H1 (cell line): ENCODE data around the gene ZNF44. TPM values are rescaled to one million over a fixed set of nuclear protein-coding genes. Genes with fewer than 3 reads are reported as not detected.

Experiments
- CTCF ChIA-PET: fragments of 300-600 bp; sonication (Branson Sonifier 250); formaldehyde crosslinking; loops from one replicate; lab custom pipeline; 2021; ENCODE audit not compliant: partially characterized antibody; lab: Charles Lee
- POLR2A ChIA-PET: fragments of 300-600 bp; sonication (Branson Sonifier 250); formaldehyde crosslinking; loops from one replicate; lab custom pipeline; 2021; ENCODE audit warnings: inconsistent platforms; ENCODE audit not compliant: partially characterized antibody; lab: Charles Lee
- DNase-seq, 2 experiments: peaks; one replicate each; pipeline versions ENCODE4 v3.0.0 to v3.0.0-alpha.2; 2010 to 2022; ENCODE audit warnings: low spot score in 2 of 2, low read depth in 1 of 2, mixed read lengths in 1 of 2
- FAIRE-seq: peaks from 2 replicates; lab custom pipeline; 2011; peaks lifted over from hg19 to GRCh38; lab: Jason Lieb, UNC
- H2AFZ ChIP-seq: 2 replicates; pipeline ENCODE4 v1.8.1; 2012; ENCODE audit warnings: low read length, inconsistent platforms
- H2AK5ac ChIP-seq: 2 replicates; pipeline ENCODE4 v1.6.1; 2013; ENCODE audit warnings: low read depth, low read length
- H2BK120ac ChIP-seq: replicated peaks from 2 replicates; pipeline ENCODE3; 2013; ENCODE audit warnings: low read depth, low read length, inconsistent platforms
- H2BK12ac ChIP-seq: 2 replicates; pipeline ENCODE4 v1.6.1; 2013; ENCODE audit warnings: low read depth, low read length
- H2BK15ac ChIP-seq: 2 replicates; pipeline ENCODE4 v1.6.1; 2013; ENCODE audit warnings: low read length
- H2BK20ac ChIP-seq: 2 replicates; pipeline ENCODE4 v1.6.1; 2013; ENCODE audit warnings: low read length
- H2BK5ac ChIP-seq: 2 replicates; pipeline ENCODE4 v1.6.1; 2013; ENCODE audit warnings: low read depth, low read length
- H3K14ac ChIP-seq: 2 replicates; pipeline ENCODE4 v1.6.1; 2013; ENCODE audit warnings: inconsistent platforms; ENCODE audit not compliant: insufficient read length
- H3K18ac ChIP-seq: 2 replicates; pipeline ENCODE4 v1.6.1; 2013; ENCODE audit warnings: low read length; ENCODE audit errors: extremely low read depth
- H3K23ac ChIP-seq: 2 replicates; pipeline ENCODE4 v1.6.1; 2013; ENCODE audit warnings: inconsistent platforms; ENCODE audit not compliant: insufficient read length
- H3K23me2 ChIP-seq: 2 replicates; pipeline ENCODE4 v1.6.1; 2013; ENCODE audit warnings: low read depth, low read length
- H3K27ac ChIP-seq: 2 replicates; pipeline ENCODE4 v1.6.1; 2011; ENCODE audit warnings: low read depth, low read length, inconsistent platforms
- H3K27me3 ChIP-seq, 4 experiments: replicated peaks in 1 of 4; 1 replicate in 1 of 4; 2 replicates in 3 of 4; pipeline versions ENCODE4 v1.6.1 to v1.8.1; 2011 to 2013; ENCODE audit warnings: low read length in 3 of 4, mild to moderate bottlenecking in 3 of 4, inconsistent platforms in 2 of 4, mixed read lengths in 2 of 4, moderate library complexity in 1 of 4; ENCODE audit not compliant: control insufficient read depth in 3 of 4, insufficient read depth in 3 of 4; ENCODE audit errors: extremely low read depth in 1 of 4
- H3K36me3 ChIP-seq, 4 experiments: 2 replicates each; pipeline versions ENCODE4 v1.6.1 to v1.8.1; 2011 to 2013; ENCODE audit warnings: mild to moderate bottlenecking in 4 of 4, low read length in 3 of 4, moderate library complexity in 2 of 4, control low read depth in 1 of 4, inconsistent platforms in 1 of 4; ENCODE audit not compliant: insufficient read depth in 4 of 4, control insufficient read depth in 2 of 4
- H3K4ac ChIP-seq: replicated peaks from 2 replicates; pipeline ENCODE3; 2013; ENCODE audit warnings: low read length, low read depth, mixed read lengths, inconsistent platforms; ENCODE audit not compliant: insufficient read length
- H3K4me1 ChIP-seq, 4 experiments: replicated peaks in 1 of 4; 1 replicate in 1 of 4; 2 replicates in 3 of 4; pipeline versions ENCODE4 v1.6.1 to v1.8.1; 2011 to 2013; ENCODE audit warnings: low read length in 3 of 4, inconsistent platforms in 2 of 4, mixed read lengths in 1 of 4; ENCODE audit not compliant: insufficient read depth in 4 of 4, control insufficient read depth in 3 of 4
- H3K4me2 ChIP-seq, 2 experiments: 2 replicates each; pipeline versions ENCODE4 v1.6.1 to v1.8.1; 2011 to 2013; ENCODE audit warnings: low read depth in 2 of 2, low read length in 2 of 2, control low read depth in 1 of 2, inconsistent platforms in 1 of 2, mild to moderate bottlenecking in 1 of 2; ENCODE audit not compliant: insufficient read depth in 1 of 2
- H3K4me3 ChIP-seq, 4 experiments: fragments of 200-600, 300-600 bp in 1 of 4; sonication (generic), shearing (Covaris generic), sonication (Bioruptor Twin) in 1 of 4; 2 replicates each; pipeline versions ENCODE4 v1.5.1 to v1.8.1; 2011 to 2016; ENCODE audit warnings: low read length in 4 of 4, low read depth in 3 of 4, control low read depth in 2 of 4, inconsistent platforms in 2 of 4, mild to moderate bottlenecking in 2 of 4, mixed read lengths in 1 of 4, moderate library complexity in 1 of 4; ENCODE audit not compliant: insufficient read depth in 2 of 4; ENCODE audit errors: extremely low read depth in 1 of 4
- H3K56ac ChIP-seq: replicated peaks from 2 replicates; pipeline ENCODE3; 2013; ENCODE audit warnings: low read depth, mild to moderate bottlenecking, mixed read lengths, low read length, inconsistent platforms; ENCODE audit not compliant: insufficient read length
- H3K79me1 ChIP-seq: 2 replicates; pipeline ENCODE4 v1.6.1; 2013; ENCODE audit warnings: low read depth, low read length, control low read depth
- H3K79me2 ChIP-seq, 2 experiments: 2 replicates each; pipeline versions ENCODE4 v1.6.1 to v1.8.1; 2012 to 2013; ENCODE audit warnings: low read length in 2 of 2, mild to moderate bottlenecking in 2 of 2, inconsistent platforms in 1 of 2; ENCODE audit not compliant: insufficient read depth in 2 of 2, control insufficient read depth in 1 of 2
- H3K9ac ChIP-seq, 4 experiments: replicated peaks in 1 of 4; 1 replicate in 1 of 4; 2 replicates in 3 of 4; pipeline versions ENCODE4 v1.6.1 to v1.8.1; 2011 to 2013; ENCODE audit warnings: low read depth in 3 of 4, low read length in 3 of 4, control low read depth in 2 of 4, mild to moderate bottlenecking in 2 of 4, moderate library complexity in 2 of 4, inconsistent platforms in 1 of 4; ENCODE audit errors: extremely low read depth in 1 of 4
- H3K9me3 ChIP-seq, 2 experiments: 2 replicates each; pipeline versions ENCODE4 v1.6.1 to v1.8.1; 2012 to 2013; ENCODE audit warnings: mild to moderate bottlenecking in 2 of 2, moderate library complexity in 2 of 2, control low read depth in 1 of 2, inconsistent platforms in 1 of 2, low read depth in 1 of 2, low read length in 1 of 2, mixed read lengths in 1 of 2; ENCODE audit not compliant: insufficient read depth in 2 of 2
- H4K20me1 ChIP-seq, 2 experiments: replicated peaks in 1 of 2; 2 replicates each; pipeline versions ENCODE3 to v1.8.1; 2011 to 2013; ENCODE audit warnings: inconsistent platforms in 2 of 2, low read length in 2 of 2, mild to moderate bottlenecking in 1 of 2; ENCODE audit not compliant: insufficient read depth in 2 of 2, control insufficient read depth in 1 of 2
- H4K5ac ChIP-seq: 2 replicates; pipeline ENCODE4 v1.6.1; 2013; ENCODE audit warnings: low read length, low read depth, mixed read lengths, inconsistent platforms; ENCODE audit not compliant: insufficient read length
- H4K8ac ChIP-seq: 2 replicates; pipeline ENCODE4 v1.8.0; 2013; ENCODE audit warnings: mild to moderate bottlenecking, moderate library complexity, low read length, inconsistent platforms; ENCODE audit not compliant: insufficient read depth; ENCODE audit errors: extremely low read depth
- H4K91ac ChIP-seq: replicated peaks from 2 replicates; pipeline ENCODE3; 2013; ENCODE audit warnings: low read length, mixed read lengths, inconsistent platforms; ENCODE audit not compliant: insufficient read length
- POLR2AphosphoS5 ChIP-seq: IDR thresholded peaks from 2 replicates; pipeline ENCODE4 v1.6.1; 2011; ENCODE audit warnings: low read depth, low read length
- SP4 ChIP-seq: IDR thresholded peaks from 2 replicates; pipeline ENCODE4 v1.6.1; 2012; ENCODE audit warnings: low read length, inconsistent platforms
- WGBS, 2 experiments: shearing (Covaris generic) in 1 of 2; methylation state at CpG; one replicate each; pipeline versions ENCODE4 v1.1.6 to v1.1.7; 2013 to 2015; ENCODE audit warnings: low lambda C conversion rate in 2 of 2, mixed read lengths in 2 of 2, inconsistent platforms in 1 of 2, low coverage in 1 of 2, missing lambda C conversion rate in 1 of 2; ENCODE audit not compliant: insufficient replicate concordance in 2 of 2, insufficient coverage in 1 of 2, insufficient read length in 1 of 2; ENCODE audit errors: extremely low coverage in 1 of 2, missing lambda C conversion rate in 1 of 2; 5-methylcytosine and 5-hydroxymethylcytosine counted together
- polyA plus RNA-seq, 7 experiments: library from polyadenylated mRNA; depleted of rRNA in 3 of 7; stranded (reverse) in 5 of 7; unstranded in 2 of 7; fragments of >200 nt in 5 of 7; fragments of 200-250 nt in 2 of 7; gene quantifications; 1 replicate in 5 of 7; 2 replicates in 1 of 7; 4 replicates in 1 of 7; pipeline versions ENCODE4 v1.2.1 to v1.2.3, GENCODE V29; 2011 to 2013; ENCODE audit warnings: missing spikeins in 2 of 7, mixed read lengths in 2 of 7
- total RNA-seq: library from RNA; stranded (reverse); fragmentation: NEBNext Ultra II Directional; extraction: Animal tissue kit (Norgen Biotek cat#: 25700); gene quantifications from 2 replicates; pipeline ENCODE4 v1.2.1, GENCODE V29; 2021

The ZNF44 gene
- total and polyA plus RNA-seq, 2 of the 8 experiments (the other 6 are each of a cell fraction or from before 2014, with no cell fraction given) = 1.3 to 2.8 TPM

DNA sequence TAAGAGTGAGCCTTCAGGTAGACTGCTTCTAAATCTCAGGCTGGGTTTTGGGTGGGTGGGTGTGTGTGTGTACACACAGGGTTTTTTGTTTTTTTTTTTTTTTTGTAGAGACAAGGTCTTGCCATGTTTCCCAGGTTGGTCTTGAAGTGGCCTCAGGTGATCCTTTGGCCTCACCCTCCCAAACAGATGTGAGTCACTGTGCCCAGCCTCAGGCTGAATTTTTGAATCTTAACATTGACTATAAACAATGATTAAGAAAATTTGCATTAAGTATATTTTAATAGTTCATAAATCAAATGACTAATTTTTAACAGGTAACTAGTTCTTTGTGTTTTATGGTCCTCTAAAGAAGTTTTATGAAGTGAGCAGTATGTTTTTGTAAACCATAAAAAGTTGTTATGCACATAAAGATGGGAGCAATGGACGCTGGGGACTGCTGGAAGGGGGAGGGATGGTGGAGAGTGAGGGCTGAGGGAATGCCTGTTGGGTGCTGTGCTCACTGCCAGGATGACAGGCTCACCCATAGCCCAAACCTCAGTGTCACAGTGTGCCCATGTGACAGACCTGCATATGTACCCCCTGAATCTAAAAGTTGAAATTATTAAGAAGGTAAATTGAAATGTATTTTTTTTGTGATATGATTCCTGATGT lies 71.6 kb downstream of the ZNF44 start:
- Histone ChIP-seq H3K23ac (no peak overlapping the region), H2BK12ac (no peak overlapping the region), H4K20me1 (no peaks in the 10 kb centered on the region), H2BK5ac (no peak overlapping the region), H2AFZ (no peak overlapping the region), H3K27ac (no peak overlapping the region), H3K4me2 (no peak overlapping the region), H2AK5ac (no peak overlapping the region), H3K23me2 (no peaks in the 10 kb centered on the region), H3K79me2 (no peaks in the 10 kb centered on the region), H3K4me3 (no peak overlapping the region), H3K4me1 (no peaks in the 10 kb centered on the region), H2BK20ac (no peak overlapping the region), H3K14ac (no peak overlapping the region), H3K9ac (no peak overlapping the region), H3K9me3 (peaks cover 49 to 53% of the 10 kb centered on the region in 2 experiments), H4K91ac (no peak overlapping the region), H2BK15ac (no peak overlapping the region), H3K4ac (no peak overlapping the region), H3K79me1 (no peaks in the 10 kb centered on the region), H2BK120ac (no peak overlapping the region), H3K27me3 (no peaks in the 10 kb centered on the region), H4K8ac (no peak overlapping the region), H3K18ac (no peak overlapping the region), H3K56ac (no peak overlapping the region), H4K5ac (no peak overlapping the region), H3K36me3 (no peaks in the 10 kb centered on the region)
- ChIA-PET POLR2A (no interaction called here), CTCF (no interaction called here)
- WGBS, 2 experiments = 91% methylated on average over 1 of the region's 1 CpG; no CpG with 5 or more reads in 1 of the 2 experiments
- DNase-seq (no peak), FAIRE-seq (no peak)
- TF ChIP-seq POLR2AphosphoS5 (no peak), SP4 (no peak)
